ENCODE results near the gene FMO3.

Gene FMO3

GRCh38 chr1:171160639-171161354 lies 70.1 kb downstream of the FMO3 start:
- no peak for DNase-seq

GRCh38 chr1:171161431-171161830 lies 70.7 kb downstream of the FMO3 start:
- no peak for DNase-seq

GRCh38 chr1:171166361-171166760 lies 75.7 kb downstream of the FMO3 start:
- no peak for DNase-seq
